ENCODE measurements around the gene SARDH. TPM values are rescaled to one million over a fixed set of nuclear protein-coding genes. Genes with fewer than 3 reads are reported as not detected.

The SARDH gene
- total RNA-seq, 1 experiment from 2014 or later, result 5.3 TPM

- Histone ChIP-seq H2BK5ac (ENCODE audit: insufficient read length, low read length) (no peak overlapping the region), H3K56ac (ENCODE audit: insufficient read length, low read depth, low read length) (no peak overlapping the region), H3K9ac (ENCODE audit: extremely low read depth, insufficient read length, low read length) (no peak overlapping the region), H3K9me3 (ENCODE audit: control insufficient read depth, low read depth, low read length) (no peaks in the 10 kb centered on the region), H3K79me2 (ENCODE audit: insufficient read depth, low read length) (no peaks in the 10 kb centered on the region), H3K14ac (ENCODE audit: insufficient read depth, low read length) (no peak overlapping the region), H2AK5ac (ENCODE audit: insufficient read length, low read length) (no peak overlapping the region), H2AFZ (ENCODE audit: low read length) (no peak overlapping the region), H2BK12ac (ENCODE audit: insufficient read length, low read depth, low read length) (no peak overlapping the region), H2BK120ac (ENCODE audit: low read depth, low read length, poor library complexity, severe bottlenecking) (no peak overlapping the region), H2BK20ac (ENCODE audit: low read depth, low read length, poor library complexity, severe bottlenecking) (no peak overlapping the region), H4K20me1 (ENCODE audit: control insufficient read depth, insufficient read depth, insufficient read length) (no peaks in the 10 kb centered on the region), H3K4ac (ENCODE audit: low read depth, low read length) (no peak overlapping the region), H3K18ac (ENCODE audit: insufficient read length, low read depth, low read length) (no peak overlapping the region), H3K79me1 (ENCODE audit: insufficient read depth, low read depth, low read length, poor library complexity, severe bottlenecking) (no peaks in the 10 kb centered on the region), H3T11ph (ENCODE audit: low read length) (no peak overlapping the region), H2BK15ac (ENCODE audit: low read depth, low read length) (no peak overlapping the region), H3K23ac (ENCODE audit: insufficient read length, low read depth, low read length) (no peak overlapping the region), H3K27me3 (ENCODE audit: insufficient read depth, low read length) (no peaks in the 10 kb centered on the region), H3K4me2 (ENCODE audit: insufficient read depth, insufficient read length, low read length) (no peak overlapping the region), H4K8ac (replicated peaks; ENCODE audit: insufficient read length, low read depth, low read length) (no peak overlapping the region), H3K23me2 (ENCODE audit: insufficient read length, low read depth, low read length, poor library complexity, severe bottlenecking) (no peaks in the 10 kb centered on the region), H3K27ac (ENCODE audit: insufficient read length, low read depth, low read length) (no peak overlapping the region), H4K91ac (ENCODE audit: insufficient read length, low read depth, low read length) (no peak overlapping the region), H4K5ac (ENCODE audit: insufficient read length, low read depth, low read length) (no peak overlapping the region), H3K4me1 (ENCODE audit: insufficient read depth, low read length) (no peaks in the 10 kb centered on the region)
- Mint-ChIP-seq H3K4me1 (peaks cover 0 to 6% of the 10 kb centered on the region in 2 experiments; a peak in 2 of 4 replicates), H3K4me3 (no peak overlapping the region), H3K36me3 (ENCODE audit: insufficient read depth in 1 of 3, low read depth in 3 of 3) (peaks cover 0 to 7% (median 0%) of the 10 kb centered on the region in 3 experiments; a peak in 3 of 7 replicates), H3K9me3 (peaks cover 13 to 24% of the 10 kb centered on the region in 2 experiments), H3K27ac (no peak overlapping the region), H3K27me3 (ENCODE audit: low read depth) (peaks cover 73% of the 10 kb centered on the region)
- no peak for DNase-seq
- WGBS (ENCODE audit: extremely low coverage, insufficient read length, low lambda C conversion rate), result no CpG with 5 or more reads among the region's 5 CpGs
- TF ChIP-seq, protein P1, sequence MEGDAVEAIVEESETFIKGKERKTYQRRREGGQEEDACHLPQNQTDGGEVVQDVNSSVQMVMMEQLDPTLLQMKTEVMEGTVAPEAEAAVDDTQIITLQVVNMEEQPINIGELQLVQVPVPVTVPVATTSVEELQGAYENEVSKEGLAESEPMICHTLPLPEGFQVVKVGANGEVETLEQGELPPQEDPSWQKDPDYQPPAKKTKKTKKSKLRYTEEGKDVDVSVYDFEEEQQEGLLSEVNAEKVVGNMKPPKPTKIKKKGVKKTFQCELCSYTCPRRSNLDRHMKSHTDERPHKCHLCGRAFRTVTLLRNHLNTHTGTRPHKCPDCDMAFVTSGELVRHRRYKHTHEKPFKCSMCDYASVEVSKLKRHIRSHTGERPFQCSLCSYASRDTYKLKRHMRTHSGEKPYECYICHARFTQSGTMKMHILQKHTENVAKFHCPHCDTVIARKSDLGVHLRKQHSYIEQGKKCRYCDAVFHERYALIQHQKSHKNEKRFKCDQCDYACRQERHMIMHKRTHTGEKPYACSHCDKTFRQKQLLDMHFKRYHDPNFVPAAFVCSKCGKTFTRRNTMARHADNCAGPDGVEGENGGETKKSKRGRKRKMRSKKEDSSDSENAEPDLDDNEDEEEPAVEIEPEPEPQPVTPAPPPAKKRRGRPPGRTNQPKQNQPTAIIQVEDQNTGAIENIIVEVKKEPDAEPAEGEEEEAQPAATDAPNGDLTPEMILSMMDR (conservative IDR thresholded peaks at IDR 0.05), result no peak
Observed at GRCh38 chr9:133622555-133622954, 115.6 kb downstream of the SARDH start.

Data from H9 (cell line).